GM12878 (cell line): ENCODE measurements around the gene OXCT2.

Experiments used
- CHD2 ChIP-seq: IDR thresholded peaks from 2 replicates; pipeline ENCODE4 v1.6.1; 2011; ENCODE audit warnings: low read depth, low read length, improper control_type of control experiment, borderline replicate concordance
- EP300 ChIP-seq, 2 experiments: fragments of 150-350 bp in 1 of 2; IDR thresholded peaks; 2 replicates each; pipeline ENCODE4 v1.6.1; 2011 to 2012; ENCODE audit warnings: low read depth in 2 of 2, low read length in 2 of 2, borderline replicate concordance in 1 of 2, improper control_type of control experiment in 1 of 2, inconsistent platforms in 1 of 2; ENCODE audit not compliant: control insufficient read depth in 1 of 2
- EZH2 ChIP-seq: IDR thresholded peaks from 2 replicates; pipeline ENCODE4 v1.6.1; 2012; ENCODE audit warnings: low read depth, mild to moderate bottlenecking, control low read depth, inconsistent platforms, low read length, borderline replicate concordance; ENCODE audit not compliant: control insufficient read depth
- JUND ChIP-seq: IDR thresholded peaks from 2 replicates; pipeline ENCODE4 v1.6.1; 2012; ENCODE audit warnings: low read depth, mild to moderate bottlenecking, low read length, improper control_type of control experiment, moderate library complexity
- MEF2B ChIP-seq: fragments of 450-650 bp; IDR thresholded peaks from 2 replicates; pipeline ENCODE4 v1.6.1; 2018; ENCODE audit warnings: mild to moderate bottlenecking, moderate library complexity; ENCODE audit not compliant: partially characterized antibody, poor library complexity, severe bottlenecking
- MYC ChIP-seq: IDR thresholded peaks from 2 replicates; pipeline ENCODE4 v1.6.1; 2011; ENCODE audit warnings: mild to moderate bottlenecking, low read length, moderate library complexity, inconsistent platforms; ENCODE audit not compliant: insufficient read depth, insufficient replicate concordance, insufficient read length, severe bottlenecking
- NR2C2 ChIP-seq: IDR thresholded peaks from 2 replicates; pipeline ENCODE4 v1.6.1; 2011; ENCODE audit warnings: borderline replicate concordance, low read depth; ENCODE audit not compliant: control insufficient read depth, insufficient read length
- NRF1 ChIP-seq: conservative IDR thresholded peaks from 2 replicates; pipeline ENCODE4 v1.6.1; 2011; ENCODE audit warnings: mild to moderate bottlenecking, low read depth, low read length, improper control_type of control experiment
- POLR2AphosphoS5 ChIP-seq: IDR thresholded peaks from 2 replicates; pipeline ENCODE4 v1.6.1; 2011; ENCODE audit warnings: mild to moderate bottlenecking, low read length, inconsistent platforms
- SMC3 ChIP-seq: IDR thresholded peaks from 2 replicates; pipeline ENCODE4 v1.6.1; 2011; ENCODE audit warnings: low read length, improper control_type of control experiment, borderline replicate concordance
- ZBED1 ChIP-seq: IDR thresholded peaks from 2 replicates; pipeline ENCODE4 v1.6.1; 2016; ENCODE audit warnings: borderline replicate concordance
- ZNF384 ChIP-seq: IDR thresholded peaks from 2 replicates; pipeline ENCODE4 v1.6.1; 2012; ENCODE audit warnings: low read depth, mild to moderate bottlenecking, low read length, improper control_type of control experiment, borderline replicate concordance
- TF ChIP-seq, protein P1 (sequence below), 3 experiments: IDR thresholded peaks in 2 of 3; conservative IDR thresholded peaks in 1 of 3; 2 replicates each; pipeline ENCODE4 v1.5.1; 2011; ENCODE audit warnings: low read depth in 3 of 3, low read length in 3 of 3, mild to moderate bottlenecking in 3 of 3, control low read depth in 2 of 3, moderate library complexity in 2 of 3, inconsistent platforms in 1 of 3, mixed read lengths in 1 of 3; ENCODE audit not compliant: control insufficient read depth in 2 of 3, insufficient read depth in 1 of 3; ENCODE audit errors: extremely low read depth in 1 of 3
- TF ChIP-seq, protein P2 (sequence below): IDR thresholded peaks from 2 replicates; pipeline ENCODE4 v1.6.1; 2011; ENCODE audit warnings: low read depth, low read length, improper control_type of control experiment, borderline replicate concordance

DNA sequence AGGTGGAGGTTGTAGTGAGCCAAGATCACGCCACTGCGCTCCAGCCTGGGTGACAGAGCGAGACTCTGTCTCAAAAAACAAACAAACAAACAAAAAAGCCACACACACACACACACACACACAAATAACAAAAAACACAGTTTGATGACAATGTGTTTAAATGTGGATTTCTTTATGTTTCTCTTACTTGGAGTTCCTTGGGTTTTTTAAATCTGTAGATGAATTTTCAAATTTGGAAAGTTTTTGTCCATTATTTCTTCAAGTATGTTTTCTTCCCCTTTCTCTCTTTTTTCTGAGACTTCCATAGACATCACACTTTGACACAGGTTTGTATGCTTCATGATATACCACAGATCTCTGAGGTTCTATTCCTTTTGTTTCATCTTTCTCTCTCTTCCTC, 44.5 kb downstream of the OXCT2 start:
- TF ChIP-seq ZBED1 (no peak), POLR2AphosphoS5 (no peak), NRF1 (no peak), JUND (no peak), EZH2 (no peak), MYC (no peak), EP300 (IDR thresholded peaks at IDR 0.05; ENCODE audit: borderline replicate concordance in 1 of 2, control insufficient read depth in 1 of 2, low read depth in 2 of 2, low read length in 2 of 2) (no peak), CHD2 (no peak), ZNF384 (no peak), NR2C2 (no peak), MEF2B (no peak), SMC3 (no peak)
- TF ChIP-seq, protein P1, sequence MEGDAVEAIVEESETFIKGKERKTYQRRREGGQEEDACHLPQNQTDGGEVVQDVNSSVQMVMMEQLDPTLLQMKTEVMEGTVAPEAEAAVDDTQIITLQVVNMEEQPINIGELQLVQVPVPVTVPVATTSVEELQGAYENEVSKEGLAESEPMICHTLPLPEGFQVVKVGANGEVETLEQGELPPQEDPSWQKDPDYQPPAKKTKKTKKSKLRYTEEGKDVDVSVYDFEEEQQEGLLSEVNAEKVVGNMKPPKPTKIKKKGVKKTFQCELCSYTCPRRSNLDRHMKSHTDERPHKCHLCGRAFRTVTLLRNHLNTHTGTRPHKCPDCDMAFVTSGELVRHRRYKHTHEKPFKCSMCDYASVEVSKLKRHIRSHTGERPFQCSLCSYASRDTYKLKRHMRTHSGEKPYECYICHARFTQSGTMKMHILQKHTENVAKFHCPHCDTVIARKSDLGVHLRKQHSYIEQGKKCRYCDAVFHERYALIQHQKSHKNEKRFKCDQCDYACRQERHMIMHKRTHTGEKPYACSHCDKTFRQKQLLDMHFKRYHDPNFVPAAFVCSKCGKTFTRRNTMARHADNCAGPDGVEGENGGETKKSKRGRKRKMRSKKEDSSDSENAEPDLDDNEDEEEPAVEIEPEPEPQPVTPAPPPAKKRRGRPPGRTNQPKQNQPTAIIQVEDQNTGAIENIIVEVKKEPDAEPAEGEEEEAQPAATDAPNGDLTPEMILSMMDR (IDR thresholded peaks at IDR 0.05 in 2 of 3, conservative IDR thresholded peaks at IDR 0.05 in 1 of 3; ENCODE audit: control insufficient read depth in 2 of 3, extremely low read depth in 1 of 3, insufficient read depth in 1 of 3, low read depth in 3 of 3, low read length in 3 of 3) = no peak
- TF ChIP-seq, protein P2, sequence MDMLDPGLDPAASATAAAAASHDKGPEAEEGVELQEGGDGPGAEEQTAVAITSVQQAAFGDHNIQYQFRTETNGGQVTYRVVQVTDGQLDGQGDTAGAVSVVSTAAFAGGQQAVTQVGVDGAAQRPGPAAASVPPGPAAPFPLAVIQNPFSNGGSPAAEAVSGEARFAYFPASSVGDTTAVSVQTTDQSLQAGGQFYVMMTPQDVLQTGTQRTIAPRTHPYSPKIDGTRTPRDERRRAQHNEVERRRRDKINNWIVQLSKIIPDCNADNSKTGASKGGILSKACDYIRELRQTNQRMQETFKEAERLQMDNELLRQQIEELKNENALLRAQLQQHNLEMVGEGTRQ = no peak
